Activated CD8-positive, alpha-beta memory T cell treated with anti-CD3 and anti-CD28 coated beads for 1 hour (primary cell): ENCODE results near the gene ELP1.

Source experiments
- DNase-seq, 2 donors: peaks; one replicate each; pipeline ENCODE4 v3.0.0-alpha.2; 2020; ENCODE audit warnings: low read depth in 1 of 2; ENCODE audit errors: extremely low read depth in 1 of 2

The ELP1 gene

GRCh38 chr9:108831496-108832178 lies 102.3 kb downstream of the ELP1 start:
- no peak for DNase-seq

GRCh38 chr9:108830272-108830671 lies 103.7 kb downstream of the ELP1 start:
- DNase-seq, result no peak

- DNase-seq, result no peak
These were observed 110.1 kb downstream of the ELP1 start for GRCh38 chr9:108823829-108824228.
